ENCODE results near the gene KCND1.

KCND1 gene

DNA sequence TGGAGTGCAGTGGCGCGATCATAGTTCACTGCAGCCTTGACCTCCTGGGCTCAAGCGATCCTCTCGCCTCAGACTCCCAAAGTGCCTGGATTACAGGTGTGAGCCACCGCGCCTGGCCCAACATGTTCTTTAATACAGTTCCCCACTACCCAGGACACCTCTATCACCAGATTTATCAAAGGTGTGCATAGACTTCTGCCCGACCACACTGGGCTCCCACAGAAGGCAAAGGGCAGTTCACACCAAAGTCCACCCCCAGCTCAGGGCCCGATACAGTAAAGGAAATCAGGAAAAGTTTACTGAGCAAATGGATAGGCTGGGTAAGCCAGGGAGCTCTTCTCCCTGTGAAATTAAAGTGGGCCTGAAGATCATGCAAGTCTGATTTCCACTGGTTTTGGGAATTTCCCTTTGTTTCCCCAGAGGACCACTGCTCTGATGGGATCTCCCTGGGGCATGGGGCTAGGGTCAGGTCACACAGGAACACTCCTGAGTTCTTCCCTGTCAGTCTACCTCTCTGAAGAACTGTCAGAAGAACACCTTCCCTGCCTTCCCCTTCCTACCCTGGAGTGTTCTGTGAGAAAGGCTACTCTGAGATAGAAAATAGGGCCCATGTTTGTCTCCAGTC, 35.1 kb downstream of the KCND1 start:
- DNase-seq, result no peak

DNA sequence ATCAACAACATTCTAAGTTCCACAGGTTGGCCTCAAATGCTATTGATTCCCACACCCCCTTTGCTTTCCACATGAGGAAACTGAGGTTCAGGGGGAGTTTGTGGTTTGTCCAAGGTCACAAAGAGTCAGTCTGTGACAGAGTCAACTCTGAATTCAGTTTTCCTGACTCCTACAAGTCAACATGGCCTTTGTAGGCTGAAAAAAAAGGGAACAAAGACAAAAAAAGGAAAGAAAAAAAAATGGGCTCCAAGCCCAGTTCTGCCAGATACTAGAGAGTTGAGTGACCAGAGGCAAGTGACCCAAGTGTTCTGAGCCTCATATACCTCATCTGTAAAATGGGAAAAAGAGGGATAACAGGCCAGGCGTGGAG, 36.4 kb downstream of the KCND1 start:
- DNase-seq, result no peak

DNA sequence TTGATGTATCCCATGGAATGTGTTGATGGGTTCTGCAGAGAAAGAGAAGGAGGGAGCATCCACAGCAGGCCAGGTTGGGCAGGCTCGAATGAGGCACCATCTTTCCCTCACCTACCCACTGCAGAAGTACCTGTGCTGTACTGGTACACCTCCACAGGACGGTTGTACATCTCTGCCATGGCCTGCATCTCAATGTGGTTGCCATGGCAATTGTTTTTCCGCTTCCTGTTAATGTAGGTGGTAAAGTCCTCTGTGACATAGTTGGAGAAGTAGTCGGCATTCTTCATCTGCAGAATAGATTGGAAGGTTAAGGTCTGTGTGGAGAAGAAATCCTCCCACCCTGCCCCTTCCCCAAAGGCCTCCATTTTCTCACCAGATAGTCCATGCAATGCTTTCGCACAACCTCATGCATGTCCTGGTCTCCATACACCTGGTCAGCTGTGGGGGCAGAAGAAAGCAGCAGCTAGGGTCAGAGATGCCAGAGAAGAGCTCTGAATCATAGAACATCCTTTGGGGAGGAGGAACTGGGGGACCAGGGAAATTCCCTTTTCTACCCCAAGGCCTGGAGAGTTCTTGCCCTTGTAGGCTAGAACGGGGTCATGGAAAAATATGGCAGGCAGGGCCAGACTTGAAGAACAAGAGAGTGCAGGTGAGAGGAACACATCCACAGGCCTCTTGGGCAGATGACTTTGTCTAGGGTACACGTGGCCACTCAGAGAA, 36.9 kb downstream of the KCND1 start:
- no peak for DNase-seq

DNA sequence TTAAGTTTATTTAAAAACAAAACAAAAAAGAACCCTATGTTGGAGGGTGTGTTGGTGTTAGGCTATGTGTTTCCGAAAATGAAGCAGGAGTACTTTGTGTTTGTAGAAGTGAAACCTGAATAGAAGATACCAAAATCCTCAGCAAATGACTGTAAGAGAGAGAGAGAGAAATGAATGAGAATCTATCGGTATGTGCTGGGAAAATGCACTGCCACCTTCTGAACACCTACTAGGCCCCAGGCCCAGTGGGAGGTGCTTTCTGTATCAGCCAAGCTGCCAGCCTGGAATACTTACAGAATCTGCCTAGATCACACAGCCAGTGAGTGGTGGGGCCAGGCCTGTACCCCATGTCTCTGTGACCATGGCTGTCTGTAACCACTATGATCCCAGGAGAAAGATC, 37.9 kb downstream of the KCND1 start:
- no peak for DNase-seq

DNA sequence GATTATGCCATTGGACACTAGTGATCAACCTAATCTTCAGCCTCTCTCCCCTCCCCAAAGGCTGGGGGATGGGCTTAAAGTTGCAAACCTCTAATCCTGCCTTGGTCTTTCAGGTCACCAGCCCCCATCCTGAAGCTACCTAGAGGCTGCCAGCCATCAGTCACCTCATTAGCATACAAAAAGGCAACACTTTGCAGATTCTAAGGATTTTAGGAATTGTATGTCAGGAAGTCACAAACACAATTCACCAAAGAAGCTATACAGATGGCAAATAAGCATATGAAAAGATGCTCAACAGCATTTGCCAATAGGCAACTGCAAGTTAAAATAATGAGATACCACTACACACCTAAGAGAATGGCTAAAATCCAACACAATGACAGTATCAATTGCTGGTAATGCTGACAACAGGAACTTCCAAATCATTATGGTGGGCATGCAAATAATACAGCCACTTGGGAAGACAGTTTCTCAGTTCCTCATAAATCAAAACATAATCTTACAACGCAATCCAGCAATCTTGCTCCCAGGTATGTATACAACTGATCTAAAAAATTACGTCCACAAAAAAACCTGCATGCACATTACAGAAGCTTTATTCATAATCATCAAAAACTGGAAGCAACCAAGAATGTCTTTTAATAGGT, 43.8 kb downstream of the KCND1 start:
- DNase-seq, result no peak

DNA sequence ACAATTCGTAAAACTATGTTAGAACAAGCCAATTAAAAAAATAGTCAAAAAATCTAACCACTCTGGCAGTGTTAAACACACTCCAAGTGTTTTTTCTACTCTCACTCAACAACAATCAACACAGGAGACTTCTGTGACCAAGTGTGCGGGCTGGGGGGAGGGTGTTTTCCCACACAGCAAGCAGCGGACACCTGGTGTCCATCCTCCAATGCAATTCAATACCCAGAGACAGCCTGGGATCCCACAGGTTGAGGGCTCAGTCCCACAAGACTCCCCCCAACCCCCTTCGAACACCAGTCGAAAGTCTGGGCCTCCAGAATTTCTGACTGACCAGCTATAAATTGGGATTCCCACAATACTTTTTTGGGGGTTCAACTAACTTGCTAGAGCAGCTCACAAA, 44.5 kb downstream of the KCND1 start:
- DNase-seq, result no peak

DNA sequence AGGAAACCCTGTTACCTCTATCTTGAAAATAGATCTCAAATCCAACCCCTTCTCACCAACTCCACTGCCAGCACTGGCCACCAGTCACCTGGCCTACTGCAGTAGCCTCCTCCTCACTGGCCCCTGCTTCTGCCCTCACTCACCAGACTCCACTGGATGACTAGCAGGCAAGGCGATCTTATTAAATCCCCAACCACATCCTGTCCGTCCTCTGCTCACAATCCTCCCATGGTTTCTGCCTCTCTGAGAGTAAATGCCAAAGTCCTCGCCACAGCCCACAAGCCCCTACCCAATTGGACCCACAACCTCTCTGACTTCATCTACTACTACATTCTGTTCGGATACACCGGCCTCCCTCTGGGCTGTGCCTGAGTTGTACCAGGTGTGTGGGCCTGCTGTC, 47.4 kb downstream of the KCND1 start:
- DNase-seq, result no peak

DNA sequence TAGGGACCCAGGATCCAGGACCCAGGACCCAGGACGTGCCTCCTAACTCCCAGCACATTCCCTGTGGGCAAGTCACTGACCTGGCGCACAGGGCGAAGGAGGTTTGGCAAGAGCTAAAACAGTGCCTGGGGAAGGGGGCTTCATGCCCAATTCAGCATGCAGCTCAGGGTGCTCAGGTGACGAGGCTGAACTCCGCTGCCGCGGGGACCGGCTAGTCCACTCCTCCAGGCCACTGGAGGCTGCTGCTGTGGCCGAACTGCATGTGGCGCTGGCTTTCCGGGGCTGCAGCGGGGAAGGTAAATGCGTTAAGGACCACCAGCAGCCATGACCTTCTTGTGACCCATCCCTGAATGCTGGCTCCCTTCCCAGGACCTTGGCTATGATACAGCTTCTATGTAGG, 47.9 kb downstream of the KCND1 start:
- DNase-seq, result no peak

DNA sequence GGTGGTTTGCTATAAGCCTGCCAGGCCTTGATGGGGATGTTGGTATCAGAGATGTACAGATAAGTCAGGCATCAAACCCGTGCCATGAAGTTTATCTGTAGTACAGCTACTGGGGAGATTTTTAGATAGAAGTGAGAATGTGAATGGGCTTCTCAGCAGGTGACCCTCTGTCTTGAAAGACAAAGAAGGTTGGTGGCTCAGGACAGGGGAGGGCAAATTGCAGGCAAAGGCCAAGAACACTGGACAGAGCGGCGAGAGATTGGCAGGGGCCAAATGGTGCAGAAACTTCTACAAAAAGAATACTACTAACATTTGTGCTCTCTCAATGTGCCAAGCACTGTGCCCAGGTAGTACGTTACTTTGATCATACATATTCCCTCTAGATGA, 50.9 kb downstream of the KCND1 start:
- DNase-seq, result no peak

DNA sequence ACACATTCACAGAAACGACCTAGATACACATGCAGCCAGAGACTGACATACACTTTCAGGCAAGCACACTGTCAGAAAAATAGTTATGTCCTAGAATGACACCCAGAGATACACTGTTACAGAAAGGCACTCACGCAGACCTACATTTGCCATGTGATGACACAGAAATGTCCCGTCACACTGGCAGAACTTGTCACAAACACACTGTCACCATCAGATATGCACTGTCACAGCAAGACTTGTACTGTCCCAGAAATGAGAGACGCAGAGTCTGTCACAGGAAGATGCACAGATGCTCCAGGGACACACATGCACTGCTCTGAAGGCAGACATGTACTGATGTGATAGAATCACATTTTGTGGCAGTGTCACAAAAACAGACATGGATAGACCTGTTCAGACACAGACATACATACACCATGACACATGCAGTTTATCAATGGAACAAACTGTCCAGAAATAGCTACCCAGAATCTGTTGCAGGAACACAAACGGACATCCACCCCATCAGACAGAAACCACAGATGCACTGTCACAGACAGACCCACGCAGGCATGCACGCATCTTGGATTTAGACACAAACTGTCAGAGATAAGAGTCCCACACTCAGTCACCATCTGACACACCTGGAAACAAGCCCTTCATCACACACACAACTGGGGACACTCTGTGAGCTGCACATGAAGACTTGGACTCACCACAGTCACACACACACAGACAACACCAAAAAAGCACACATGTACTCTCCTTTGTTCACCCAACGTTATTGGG, 51.5 kb downstream of the KCND1 start:
- no peak for DNase-seq

DNA sequence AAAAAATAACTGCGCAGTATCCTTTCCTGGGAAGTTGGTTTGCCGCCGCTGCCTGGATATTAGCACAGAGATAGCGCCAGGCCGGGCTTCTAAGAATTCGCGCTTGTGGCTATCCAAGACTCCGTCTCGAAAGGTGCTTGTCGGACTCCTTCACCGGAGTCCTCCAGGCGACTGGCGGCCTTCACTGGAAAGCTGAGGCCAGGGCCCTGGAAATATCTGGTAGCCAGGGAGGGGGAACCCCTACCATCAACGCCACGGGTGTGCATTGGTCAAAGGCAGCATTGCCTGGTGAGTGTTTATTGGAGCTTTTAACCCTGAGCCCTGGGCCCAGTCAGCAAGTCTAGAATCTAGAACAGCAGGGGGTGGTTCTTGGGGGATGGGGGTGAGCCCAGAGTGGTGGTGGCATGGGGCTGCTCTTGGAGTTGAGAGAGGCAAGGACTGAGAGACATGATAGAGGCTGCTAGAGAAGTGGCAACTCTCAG, 52.2 kb downstream of the KCND1 start:
- no peak for DNase-seq

DNA sequence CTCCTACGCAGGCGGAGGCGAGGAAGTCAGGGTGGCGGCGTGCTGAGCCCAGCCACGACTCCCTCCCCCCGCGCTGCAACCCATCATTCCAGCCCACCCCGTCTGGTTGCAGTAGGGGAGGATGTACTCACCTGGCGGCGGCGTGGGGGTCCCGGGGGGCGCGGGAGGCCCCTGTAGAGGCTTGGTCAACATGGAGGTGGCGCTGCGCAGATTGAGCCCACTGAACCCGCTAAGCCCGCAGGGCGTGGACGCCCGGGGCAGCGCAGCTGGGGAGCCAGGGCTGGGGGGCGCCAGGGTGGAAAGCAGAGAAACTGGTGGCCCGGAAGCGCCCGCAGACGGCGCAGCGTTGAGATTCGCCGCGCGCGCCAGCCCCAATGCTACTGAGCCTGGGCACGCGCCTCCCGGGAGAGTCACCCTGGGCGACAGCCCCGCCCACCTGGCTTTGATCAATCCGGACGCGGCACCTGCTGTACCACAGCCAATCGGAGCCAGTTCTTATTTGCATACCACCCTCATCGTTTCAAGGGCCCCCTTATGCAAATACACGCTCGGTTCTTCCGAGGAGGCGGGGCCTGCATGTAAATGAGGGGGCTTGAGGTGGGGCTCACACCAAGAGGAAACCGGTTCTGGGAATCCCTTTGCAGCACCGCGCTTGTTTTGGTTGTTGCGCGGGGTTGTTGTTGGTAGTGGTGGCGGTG, 52.9 kb downstream of the KCND1 start, which contains the start of gene PIM2:
Gene PIM2, minus strand, starts transcription at position 382 of the 698 bp plus-strand sequence. Its CDS starts 190 bp downstream, at position 192.
- DNase-seq, result peak; percentile 18

DNA sequence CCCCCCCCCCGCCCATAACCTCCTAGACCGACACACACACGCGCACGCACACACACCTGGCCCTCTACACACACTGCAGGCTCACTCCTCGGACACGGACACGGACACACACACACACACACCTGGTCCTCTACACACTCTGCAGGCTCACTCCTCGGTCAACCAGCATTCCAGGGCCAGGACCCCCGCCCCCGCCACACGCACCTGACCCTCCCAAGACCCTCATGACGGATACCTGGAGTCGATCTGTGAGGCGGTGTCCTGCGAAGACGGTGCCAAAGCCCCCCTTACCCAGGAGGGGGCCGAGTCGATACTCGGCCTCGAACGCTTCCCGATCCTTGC, 53.4 kb downstream of the KCND1 start:
- DNase-seq, result no peak

DNA sequence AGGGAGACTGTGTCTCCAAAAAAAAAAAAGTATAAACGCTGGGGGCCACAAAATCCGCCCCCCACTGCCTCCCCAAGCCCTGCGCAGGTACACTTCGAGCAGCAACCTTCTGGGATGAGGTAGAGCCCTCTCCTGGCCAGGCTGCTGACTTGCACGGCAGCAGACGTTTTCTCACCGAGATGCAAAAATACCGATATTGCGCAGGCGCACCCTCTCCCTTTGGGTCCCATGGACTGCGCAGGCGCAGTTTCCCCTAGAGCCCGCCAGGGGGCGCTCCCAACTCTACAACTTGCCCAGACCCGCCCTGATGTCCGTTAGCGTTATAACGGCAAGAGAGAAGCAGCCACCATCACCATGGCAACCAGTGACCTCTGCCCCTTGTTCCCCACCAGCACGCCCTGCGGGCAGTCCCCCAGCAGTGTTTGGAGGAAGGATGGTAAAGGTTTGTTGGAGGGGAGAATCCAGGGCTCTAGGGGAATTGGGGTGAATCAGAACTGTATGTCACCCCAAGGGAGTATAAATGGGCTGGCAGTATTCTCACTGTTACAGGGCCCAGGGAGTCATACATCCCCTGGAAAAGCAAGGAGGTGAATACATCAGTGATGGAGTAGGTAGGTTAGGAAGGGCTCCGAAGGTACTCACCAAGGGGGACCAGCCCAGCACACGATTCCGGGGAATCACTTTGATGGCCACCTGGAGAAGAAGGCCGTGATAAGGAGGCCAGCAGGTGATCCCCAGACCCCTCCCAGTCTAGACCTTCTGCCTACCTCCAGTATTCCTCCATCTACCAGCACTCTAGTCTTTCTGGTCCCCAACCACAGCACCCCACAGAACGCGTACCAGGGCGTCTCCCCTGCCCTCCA, 54.3 kb downstream of the KCND1 start:
- peak; percentile 61 for DNase-seq

DNA sequence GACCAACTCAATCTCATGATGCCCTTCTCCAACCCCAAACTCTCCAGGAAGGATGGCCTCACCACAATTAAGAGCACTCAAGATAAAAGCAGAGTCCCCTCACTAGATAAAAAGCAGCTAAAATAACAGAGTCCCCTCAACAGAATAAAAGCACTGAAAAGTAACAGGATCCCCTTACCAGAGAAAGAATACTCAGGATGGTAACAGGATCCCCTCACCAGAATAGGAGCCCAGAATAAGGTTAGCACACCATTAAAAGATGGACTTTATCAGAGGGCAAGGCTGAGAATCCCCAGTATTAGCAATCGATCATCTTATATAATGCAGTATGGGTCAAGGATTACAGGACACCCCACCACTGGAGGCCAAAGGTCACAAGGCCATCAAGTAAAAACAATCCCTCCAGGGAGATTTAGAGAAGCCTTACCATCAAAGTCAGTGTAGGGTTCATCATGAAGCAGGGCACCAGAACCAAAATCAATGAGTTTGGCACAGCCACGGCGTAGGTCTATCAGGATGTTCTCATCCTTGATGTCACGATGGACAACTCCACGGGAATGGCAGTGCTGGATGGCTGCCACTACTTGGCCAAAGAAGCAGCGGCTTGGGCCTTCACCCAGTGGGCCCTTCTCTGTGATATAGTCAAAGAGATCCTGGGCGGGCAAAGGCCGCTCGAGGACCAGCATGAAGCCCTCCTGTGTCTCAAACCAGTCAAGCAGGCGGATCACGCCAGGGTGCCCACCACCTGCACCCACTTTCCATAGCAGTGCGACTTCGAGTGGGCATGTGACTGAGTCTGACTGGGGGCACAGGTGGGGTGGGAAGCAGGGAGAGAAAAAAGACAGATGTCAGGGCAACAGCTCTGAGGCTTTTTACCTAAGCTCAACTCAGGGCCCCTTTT, 56.8 kb downstream of the KCND1 start:
- no peak for DNase-seq

DNA sequence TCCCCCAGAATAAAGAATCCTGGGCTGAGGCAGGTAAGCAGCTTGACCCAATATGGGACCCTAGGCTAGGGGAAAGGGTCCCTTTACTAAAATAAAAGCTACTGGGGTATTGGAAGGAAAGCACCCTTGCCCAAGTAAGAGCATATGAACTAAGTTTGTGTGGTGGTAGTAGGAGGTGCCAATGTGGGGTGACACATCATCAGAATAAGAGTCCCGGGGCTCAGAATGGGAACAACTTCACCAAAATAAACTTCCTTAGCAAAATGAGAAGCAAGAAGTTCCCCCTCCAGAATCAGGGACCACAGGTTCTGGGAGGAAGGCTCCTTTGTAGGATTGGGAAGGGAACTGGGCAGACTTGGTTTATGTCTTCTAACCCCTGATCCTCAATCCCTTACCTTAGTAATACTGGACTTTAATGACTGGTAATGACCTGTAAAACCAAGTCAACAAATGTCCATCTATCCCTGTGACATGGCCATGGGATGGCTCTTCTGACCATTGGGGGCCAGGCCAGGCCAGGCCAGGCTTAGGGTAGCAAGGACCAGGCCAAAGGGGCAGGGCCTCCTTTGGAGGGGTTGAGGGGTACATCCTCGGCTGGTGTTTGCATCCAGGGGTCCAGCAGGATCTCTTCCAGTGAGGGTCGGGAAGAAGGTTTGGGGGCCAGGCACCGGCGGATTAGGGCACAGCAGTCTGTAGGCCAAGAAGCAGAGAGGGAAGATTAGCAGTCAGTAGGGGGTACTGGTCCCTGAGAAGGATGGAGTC, 57.9 kb downstream of the KCND1 start:
- no peak for DNase-seq

DNA sequence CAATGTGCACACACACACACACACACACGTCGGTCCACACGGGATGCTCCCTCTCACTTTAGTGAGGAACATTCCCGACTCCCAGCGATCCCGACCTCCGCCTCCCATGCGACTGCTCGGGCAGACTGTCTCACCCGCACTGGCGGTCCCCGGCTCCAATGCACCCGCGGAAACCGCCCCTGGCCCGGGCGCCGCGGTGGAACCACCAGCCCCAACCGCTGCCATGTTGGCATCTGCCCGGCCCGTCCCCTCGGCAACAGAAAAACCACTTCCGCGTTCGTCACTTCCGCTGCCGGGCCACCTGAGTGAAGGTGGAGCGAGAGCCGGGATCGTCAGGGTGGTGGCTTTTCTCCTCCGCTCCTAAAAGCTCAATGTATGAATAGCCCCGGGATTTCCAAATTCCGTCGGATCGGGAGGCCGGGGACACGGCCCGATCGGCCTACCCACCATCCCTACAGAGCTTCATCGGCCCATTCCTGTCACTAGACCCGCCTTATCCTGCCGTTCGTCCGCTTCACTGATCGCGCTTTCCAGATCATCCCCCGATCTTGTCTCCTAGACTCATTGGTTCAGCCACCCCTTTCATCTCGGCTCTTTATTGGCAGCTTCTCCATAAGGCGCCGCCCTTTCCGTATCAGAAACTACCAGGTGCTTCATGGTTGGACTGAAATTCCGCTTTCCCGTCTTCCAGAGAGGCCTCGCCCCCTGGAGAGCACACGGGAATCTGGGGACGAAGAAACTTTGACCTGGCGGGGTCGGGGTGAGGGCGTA, 60.0 kb downstream of the KCND1 start, which contains the start of gene SLC35A2:
Gene SLC35A2, minus strand, starts transcription at position 235 of the 771 bp plus-strand sequence. Its CDS starts 10 bp downstream, at position 225.
- peak; percentile 38 for DNase-seq

Measured in amniotic stem cell (primary cell).